Effector CD4-positive, alpha-beta T cell (primary cell): ENCODE measurements around the gene NMNAT2.

Experiments used
- DNase-seq: peaks from one replicate; pipeline ENCODE4 v3.0.0-alpha.2; 2020

NMNAT2 gene

GRCh38 chr1:183233113-183233512 lies 185.1 kb downstream of the NMNAT2 start:
- DNase-seq: no peak

GRCh38 chr1:183231545-183231944 lies 186.6 kb downstream of the NMNAT2 start:
- DNase-seq: no peak

GRCh38 chr1:183230413-183230812 lies 187.8 kb downstream of the NMNAT2 start:
- DNase-seq: no peak

GRCh38 chr1:183228347-183229220 lies 189.6 kb downstream of the NMNAT2 start:
- no peak for DNase-seq

- no peak for DNase-seq
These were observed 190.5 kb downstream of the NMNAT2 start for GRCh38 chr1:183227422-183228346.

GRCh38 chr1:183226963-183227362 lies 191.2 kb downstream of the NMNAT2 start:
- no peak for DNase-seq

GRCh38 chr1:183226361-183226760 lies 191.8 kb downstream of the NMNAT2 start:
- no peak for DNase-seq

GRCh38 chr1:183223467-183223866 lies 194.7 kb downstream of the NMNAT2 start:
- no peak for DNase-seq

- no peak for DNase-seq
These were observed 195.3 kb downstream of the NMNAT2 start for GRCh38 chr1:183222909-183223308.

GRCh38 chr1:183219616-183220009 lies 198.6 kb downstream of the NMNAT2 start:
- DNase-seq: no peak

- no peak for DNase-seq
These were observed 199.1 kb downstream of the NMNAT2 start for GRCh38 chr1:183218971-183219615.

GRCh38 chr1:183218027-183218618 lies 200.1 kb downstream of the NMNAT2 start:
- no peak for DNase-seq

- DNase-seq: no peak
These were observed 202.2 kb downstream of the NMNAT2 start for GRCh38 chr1:183215936-183216335.

- DNase-seq: no peak
These were observed 203.0 kb downstream of the NMNAT2 start for GRCh38 chr1:183215076-183215720.

GRCh38 chr1:183214021-183214970 lies 203.9 kb downstream of the NMNAT2 start:
- DNase-seq: no peak

GRCh38 chr1:183212870-183213269 lies 205.3 kb downstream of the NMNAT2 start:
- no peak for DNase-seq

GRCh38 chr1:183210681-183211080 lies 207.5 kb downstream of the NMNAT2 start:
- no peak for DNase-seq

GRCh38 chr1:183209533-183210158 lies 208.5 kb downstream of the NMNAT2 start:
- no peak for DNase-seq

GRCh38 chr1:183206538-183207122 lies 211.6 kb downstream of the NMNAT2 start:
- DNase-seq: no peak

- no peak for DNase-seq
These were observed 212.9 kb downstream of the NMNAT2 start for GRCh38 chr1:183205196-183205781.
